GM19099 (cell line): Measurements from ENCODE around the gene MAD1L1.

ENCODE experiments used
- POLR2A ChIP-seq: IDR thresholded peaks from 3 replicates; pipeline ENCODE4 v1.6.1; 2011; ENCODE audit warnings: low read depth; ENCODE audit not compliant: insufficient read length; ENCODE audit errors: extremely low read depth

The MAD1L1 gene

DNA sequence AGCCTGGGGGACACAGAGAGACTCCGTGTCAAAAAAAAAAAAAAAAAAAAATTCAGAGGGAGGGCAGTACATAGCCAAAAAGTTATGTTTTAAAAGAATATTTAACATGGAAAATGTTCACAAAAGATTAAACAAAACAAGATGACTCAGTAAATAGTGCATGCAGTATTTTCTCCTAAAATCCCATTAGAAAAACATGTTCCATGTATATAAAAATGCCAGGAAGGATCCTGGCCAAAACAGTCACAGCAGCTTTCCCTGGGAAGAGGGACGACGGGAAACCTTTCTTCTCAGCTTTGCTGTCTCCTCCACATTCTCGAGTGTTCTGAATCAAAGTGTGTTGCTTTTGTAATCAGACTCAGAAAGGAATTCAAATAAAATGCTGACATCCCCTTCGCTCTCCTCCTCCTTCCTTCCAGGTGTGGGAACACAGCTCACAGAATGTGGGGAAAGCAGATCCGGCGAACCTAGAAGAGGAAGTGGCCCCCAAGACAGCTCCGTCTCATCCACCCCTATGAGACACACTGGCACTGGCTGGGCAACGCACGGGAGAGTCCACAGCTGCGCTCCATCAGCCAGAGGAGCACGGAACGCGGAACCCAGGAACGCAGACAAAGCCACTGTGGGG, 139.4 kb downstream of the MAD1L1 start:
- TF ChIP-seq POLR2A: no peak

GRCh38 chr7:2092279-2092678, 140.5 kb downstream of the MAD1L1 start:
- no peak for TF ChIP-seq POLR2A

GRCh38 chr7:2090526-2091520, 141.9 kb downstream of the MAD1L1 start:
- TF ChIP-seq POLR2A: no peak

- no peak for TF ChIP-seq POLR2A
Observed at GRCh38 chr7:2088801-2089200, 143.9 kb downstream of the MAD1L1 start.

GRCh38 chr7:2087744-2088143, 145.0 kb downstream of the MAD1L1 start:
- no peak for TF ChIP-seq POLR2A

DNA sequence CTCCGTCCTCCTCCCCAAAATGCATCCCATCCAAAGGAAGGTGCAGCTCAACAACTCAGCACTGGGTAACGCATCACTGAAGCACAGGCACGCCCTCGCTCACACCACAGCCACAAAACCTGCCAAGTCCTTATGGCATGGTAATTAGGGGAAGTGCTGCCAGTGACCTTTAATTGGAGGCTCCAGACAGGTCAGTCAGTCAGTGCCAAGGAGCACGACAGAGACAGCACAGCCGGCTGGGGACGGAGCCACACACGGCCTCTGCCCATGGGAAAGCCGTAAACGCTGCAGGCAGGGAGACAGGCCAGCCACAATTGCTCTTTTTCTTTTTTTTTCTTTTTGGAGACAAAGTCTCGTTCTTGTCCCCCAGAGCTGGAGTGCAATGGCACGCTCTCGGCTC, 146.5 kb downstream of the MAD1L1 start:
- no peak for TF ChIP-seq POLR2A

- no peak for TF ChIP-seq POLR2A
Observed at GRCh38 chr7:2085804-2086203, 146.9 kb downstream of the MAD1L1 start.

- TF ChIP-seq POLR2A: no peak
Observed at GRCh38 chr7:2084781-2085505, 147.8 kb downstream of the MAD1L1 start.

GRCh38 chr7:2084331-2084730, 148.4 kb downstream of the MAD1L1 start:
- no peak for TF ChIP-seq POLR2A

DNA sequence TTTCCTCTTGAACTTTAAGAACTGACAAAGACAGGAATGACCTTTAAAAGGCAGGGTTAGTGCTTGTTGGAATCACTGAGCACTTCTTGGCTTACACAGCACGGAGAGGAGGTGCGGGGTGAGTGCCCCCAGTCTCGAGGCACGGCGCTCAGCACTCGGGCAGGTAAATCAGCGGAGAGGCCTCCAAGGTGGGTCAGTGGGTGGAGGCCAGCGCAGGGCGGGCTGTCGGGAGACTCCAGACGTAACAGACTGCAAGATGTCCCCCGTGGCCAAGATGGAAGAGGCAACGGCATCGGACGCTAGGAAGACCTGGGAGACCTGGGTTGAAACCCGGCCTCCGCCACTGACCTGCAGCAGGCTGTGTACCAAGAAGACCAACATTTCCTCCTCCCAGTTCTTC, 149.4 kb downstream of the MAD1L1 start:
- TF ChIP-seq POLR2A: no peak

- TF ChIP-seq POLR2A: no peak
Observed at GRCh38 chr7:2082139-2082998, 150.4 kb downstream of the MAD1L1 start.

DNA sequence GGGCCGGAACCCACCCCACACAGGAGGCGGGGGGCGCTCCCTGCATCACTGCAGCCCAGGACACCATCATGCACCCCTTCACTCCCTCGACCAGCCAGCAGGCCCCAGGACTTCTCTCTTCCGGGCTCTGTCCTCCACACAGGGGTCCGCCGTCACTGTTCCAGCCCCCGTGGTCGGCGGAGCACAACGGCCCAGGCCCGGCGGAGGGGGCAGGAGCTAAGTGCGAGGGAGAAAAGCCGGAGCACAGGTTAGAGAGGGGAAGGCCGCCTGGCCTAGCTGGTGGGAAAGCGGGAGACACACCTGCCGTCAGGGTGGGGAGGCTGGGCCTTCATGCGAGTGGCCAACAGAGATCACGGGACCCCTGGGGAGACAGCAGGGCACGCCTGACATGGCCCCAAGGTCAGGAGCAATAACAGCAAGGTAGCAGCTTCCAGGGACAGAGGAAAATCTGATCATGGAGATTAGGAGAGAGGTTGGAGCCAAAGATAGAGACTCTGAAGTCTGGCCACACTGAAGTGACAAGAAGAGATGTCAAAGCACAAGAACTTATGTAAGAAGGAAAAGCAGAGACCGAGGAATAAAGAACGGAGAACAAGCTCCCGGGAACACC, 151.1 kb downstream of the MAD1L1 start:
- TF ChIP-seq POLR2A: no peak

GRCh38 chr7:2080477-2080876, 152.3 kb downstream of the MAD1L1 start:
- no peak for TF ChIP-seq POLR2A

GRCh38 chr7:2080060-2080387, 152.7 kb downstream of the MAD1L1 start:
- no peak for TF ChIP-seq POLR2A
